Tibial artery (tissue), 4 donors: ENCODE results near the gene CLTCL1.
"Not testable (repeated sequence)": the region's sequence is repeated elsewhere in the genome, so short reads cannot be mapped to it uniquely, and the experiment has no call there.

Source experiments
- DNase-seq, 2 donors: peaks; one replicate each; pipeline ENCODE4 v3.0.0-alpha.2; 2019
- H3K27ac ChIP-seq, 2 donors: fragments of 200-600 bp; sonication (generic) in 1 of 2; 1 replicate in 1 of 2; 2 replicates in 1 of 2; pipeline ENCODE4 v1.5.1; 2018 to 2019; ENCODE audit warnings: mild to moderate bottlenecking in 1 of 2
- H3K27me3 ChIP-seq, 2 donors: fragments of 200-600 bp; sonication (generic) in 1 of 2; one replicate each; pipeline versions ENCODE4 v1.5.1 to v1.6.0; 2016 to 2019
- H3K36me3 ChIP-seq, 3 donors: fragments of 200-600 bp; sonication (generic) in 2 of 3; one replicate each; pipeline ENCODE4 v1.5.1; 2016 to 2019; ENCODE audit warnings: mild to moderate bottlenecking in 2 of 3
- H3K4me1 ChIP-seq, 4 donors: fragments of 200-600 bp; sonication (generic) in 2 of 4; 1 replicate in 3 of 4; 2 replicates in 1 of 4; pipeline ENCODE4 v1.5.1; 2016 to 2019
- H3K4me3 ChIP-seq, 2 donors: fragments of 200-600 bp; sonication (generic) in 1 of 2; 1 replicate in 1 of 2; 2 replicates in 1 of 2; pipeline ENCODE4 v1.5.1; 2018 to 2019; ENCODE audit warnings: mild to moderate bottlenecking in 2 of 2
- H3K9me3 ChIP-seq, 3 donors: fragments of 200-600 bp; sonication (generic) in 1 of 3; one replicate each; pipeline ENCODE4 v1.5.1; 2016 to 2019
- intact Hi-C: fragments of 100-400 bp; cut with DNase I; formaldehyde crosslinking; loops from one replicate; pipeline ENCODE4 v1.15.0; 2023; ENCODE audit warnings: low total_unique reads
- TF ChIP-seq, protein P1 (sequence below), 2 experiments: fragments of 200-600 bp in 1 of 2; fragments of 450-650 bp in 1 of 2; IDR thresholded peaks; one replicate each; pipeline ENCODE4 v1.5.1; 2017 to 2019; ENCODE audit warnings: antibody characterized with exemption in 2 of 2, mild to moderate bottlenecking in 1 of 2, moderate library complexity in 1 of 2

The CLTCL1 gene

DNA sequence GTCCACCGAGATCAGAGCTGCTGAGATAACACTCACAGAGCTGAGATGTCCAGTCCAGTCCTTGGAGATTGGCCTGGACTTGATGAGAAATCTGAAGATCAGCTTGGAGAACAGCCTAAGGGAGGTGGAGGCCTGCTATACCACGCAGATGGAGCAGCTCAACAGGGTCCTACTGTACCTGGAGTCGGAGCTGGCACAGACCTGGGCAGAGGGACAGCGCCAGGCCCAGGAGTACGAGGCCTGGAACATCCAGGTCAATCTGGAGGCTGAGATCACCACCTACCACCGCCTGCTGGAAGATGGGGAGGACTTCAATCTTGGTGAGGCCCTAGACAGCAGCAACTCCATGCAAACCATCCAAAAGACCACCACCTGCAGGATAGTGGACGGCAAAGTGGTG lies 33.1 kb downstream of the CLTCL1 start:
- Histone ChIP-seq H3K27me3 (no peaks in the 10 kb centered on the region), H3K9me3 (peaks cover 0 to 4% (median 0%) of the 10 kb centered on the region in 3 donors), H3K4me1 (peaks cover 0 to 10% (median 2%) of the 10 kb centered on the region in 4 donors), H3K36me3 (peaks cover 10 to 20% (median 11%) of the 10 kb centered on the region in 3 donors), H3K27ac (no peak overlapping the region), H3K4me3 (no peak overlapping the region)
- TF ChIP-seq, protein P1, sequence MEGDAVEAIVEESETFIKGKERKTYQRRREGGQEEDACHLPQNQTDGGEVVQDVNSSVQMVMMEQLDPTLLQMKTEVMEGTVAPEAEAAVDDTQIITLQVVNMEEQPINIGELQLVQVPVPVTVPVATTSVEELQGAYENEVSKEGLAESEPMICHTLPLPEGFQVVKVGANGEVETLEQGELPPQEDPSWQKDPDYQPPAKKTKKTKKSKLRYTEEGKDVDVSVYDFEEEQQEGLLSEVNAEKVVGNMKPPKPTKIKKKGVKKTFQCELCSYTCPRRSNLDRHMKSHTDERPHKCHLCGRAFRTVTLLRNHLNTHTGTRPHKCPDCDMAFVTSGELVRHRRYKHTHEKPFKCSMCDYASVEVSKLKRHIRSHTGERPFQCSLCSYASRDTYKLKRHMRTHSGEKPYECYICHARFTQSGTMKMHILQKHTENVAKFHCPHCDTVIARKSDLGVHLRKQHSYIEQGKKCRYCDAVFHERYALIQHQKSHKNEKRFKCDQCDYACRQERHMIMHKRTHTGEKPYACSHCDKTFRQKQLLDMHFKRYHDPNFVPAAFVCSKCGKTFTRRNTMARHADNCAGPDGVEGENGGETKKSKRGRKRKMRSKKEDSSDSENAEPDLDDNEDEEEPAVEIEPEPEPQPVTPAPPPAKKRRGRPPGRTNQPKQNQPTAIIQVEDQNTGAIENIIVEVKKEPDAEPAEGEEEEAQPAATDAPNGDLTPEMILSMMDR (IDR thresholded peaks at IDR 0.05), result no peak
- intact Hi-C loops, result no loop called here
- DNase-seq, result no peak

- H3K4me3 ChIP-seq, DNase-seq, H3K4me1 ChIP-seq, H3K27me3 ChIP-seq, H3K27ac ChIP-seq, H3K9me3 ChIP-seq, intact Hi-C loops: not testable (repeated sequence)
- peaks cover 13 to 33% (median 18%) of the 10 kb centered on the region in 3 donors for H3K36me3 ChIP-seq
Measured at GRCh38 chr22:19256362-19256761, 35.2 kb downstream of the CLTCL1 start.

DNA sequence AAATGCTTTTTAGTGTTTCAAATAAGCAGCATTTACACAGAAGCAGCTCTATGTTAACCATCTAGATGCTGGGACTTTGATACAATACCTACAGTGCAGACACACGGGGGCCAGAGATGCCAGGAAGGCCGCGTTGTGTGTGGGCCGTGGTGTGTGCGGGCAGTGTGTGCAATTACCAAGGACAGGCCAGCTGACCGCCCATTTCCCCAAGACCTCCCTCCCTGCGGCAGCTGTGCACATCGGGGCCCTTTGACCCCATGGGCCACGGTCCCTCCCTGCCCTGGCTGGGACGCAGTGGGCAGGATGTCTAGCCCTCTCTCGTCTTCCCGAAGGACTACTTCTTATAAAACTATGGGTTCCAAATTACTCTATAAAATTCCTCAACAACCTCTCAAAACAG lies 38.4 kb downstream of the CLTCL1 start:
- Histone ChIP-seq H3K27me3 (no peaks in the 10 kb centered on the region), H3K4me3 (no peak overlapping the region), H3K27ac (no peak overlapping the region), H3K9me3 (peaks cover 0 to 4% (median 0%) of the 10 kb centered on the region in 3 donors), H3K36me3 (peaks cover 13 to 29% (median 18%) of the 10 kb centered on the region in 3 donors), H3K4me1 (no peaks in the 10 kb centered on the region)
- no peak for DNase-seq
- TF ChIP-seq, protein P1 (IDR thresholded peaks at IDR 0.05), result no peak
- intact Hi-C loops, result no loop called here

DNA sequence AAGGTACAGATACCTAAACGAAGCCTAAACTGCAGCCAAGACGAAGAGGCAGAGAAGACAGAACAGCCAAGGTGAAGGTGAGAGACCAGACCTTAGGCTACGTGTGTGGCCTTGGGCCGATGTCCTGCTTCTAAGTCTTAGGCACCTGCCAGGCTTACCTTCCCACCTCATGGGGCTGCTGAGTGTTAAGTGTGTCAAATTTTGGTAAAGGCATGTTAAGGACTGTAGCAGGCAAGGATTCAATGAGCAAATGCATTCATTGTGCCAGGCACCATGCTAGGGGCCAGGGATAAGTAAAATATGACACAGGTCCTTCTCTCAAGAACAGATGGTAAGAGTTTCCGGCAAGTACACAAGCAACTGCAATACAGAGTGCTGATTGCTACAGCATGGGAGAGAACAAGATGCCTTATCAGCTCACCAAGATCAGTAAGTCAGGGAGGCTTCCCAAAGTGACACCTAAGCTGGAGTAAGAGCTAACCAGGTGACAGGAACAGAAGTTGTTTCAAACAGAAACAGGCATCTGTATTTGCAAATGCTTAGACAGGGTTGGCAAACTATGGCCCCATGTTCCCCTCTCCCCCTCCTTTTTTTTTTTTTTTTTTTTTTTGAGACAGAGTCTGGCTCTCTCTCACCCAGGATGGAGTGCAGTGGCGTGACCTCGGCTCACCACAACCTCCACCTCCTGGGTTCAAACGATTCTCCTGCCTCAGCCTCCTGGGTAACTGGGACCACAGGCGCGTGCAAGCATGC lies 46.7 kb downstream of the CLTCL1 start:
- Histone ChIP-seq H3K4me3 (no peak overlapping the region), H3K27me3 (no peaks in the 10 kb centered on the region), H3K36me3 (peaks cover 6 to 14% (median 7%) of the 10 kb centered on the region in 3 donors), H3K9me3 (no peaks in the 10 kb centered on the region), H3K27ac (no peak overlapping the region), H3K4me1 (no peaks in the 10 kb centered on the region)
- TF ChIP-seq, protein P1 (IDR thresholded peaks at IDR 0.05), result no peak
- DNase-seq, result no peak
- intact Hi-C loops, result no loop called here

DNA sequence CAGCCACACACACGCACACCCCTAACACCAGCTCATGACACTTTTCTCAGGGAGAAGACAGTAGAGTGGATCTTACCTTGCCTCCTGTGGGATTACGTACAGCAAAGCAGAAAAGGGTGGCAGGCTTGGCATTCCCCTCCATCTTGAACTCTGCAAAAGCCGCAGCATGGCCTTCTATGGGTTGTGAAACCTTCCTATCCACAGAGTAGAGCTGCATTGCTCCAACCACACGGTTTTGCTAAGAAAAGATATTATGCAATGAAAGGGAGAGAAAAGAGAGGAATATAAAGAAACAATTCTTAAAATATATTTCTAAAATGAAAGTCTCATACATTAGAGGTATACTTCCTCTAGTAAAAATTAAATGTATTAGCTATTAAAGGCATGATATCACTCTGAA lies 48.8 kb downstream of the CLTCL1 start:
- no peak overlapping the region for H3K4me3 ChIP-seq
- peaks cover 6 to 14% (median 7%) of the 10 kb centered on the region in 3 donors for H3K36me3 ChIP-seq
- TF ChIP-seq, protein P1 (IDR thresholded peaks at IDR 0.05), result no peak
- no peaks in the 10 kb centered on the region for H3K9me3 ChIP-seq
- H3K27ac ChIP-seq, result no peak overlapping the region
- no peak for DNase-seq
- no peaks in the 10 kb centered on the region for H3K27me3 ChIP-seq
- intact Hi-C loops, result no loop called here
- peaks cover 0 to 9% (median 0%) of the 10 kb centered on the region in 4 donors for H3K4me1 ChIP-seq

DNA sequence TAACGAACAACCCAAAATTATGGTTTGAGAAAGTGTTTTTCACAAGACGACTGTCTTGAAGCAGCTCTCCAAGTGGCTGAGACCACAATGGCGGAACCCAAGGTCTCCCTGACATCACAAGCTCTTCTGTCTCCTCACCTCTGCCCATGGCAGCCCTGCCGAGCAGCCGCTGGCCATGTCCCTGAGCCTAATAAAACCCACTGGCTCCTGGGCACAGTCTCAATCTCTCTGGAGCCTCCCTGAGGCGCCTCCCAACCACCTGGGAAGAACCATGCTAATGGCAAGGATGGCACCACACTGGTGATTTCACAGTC lies 50.0 kb downstream of the CLTCL1 start:
- peaks cover 0 to 9% (median 0%) of the 10 kb centered on the region in 4 donors for H3K4me1 ChIP-seq
- H3K27ac ChIP-seq, result no peak overlapping the region
- TF ChIP-seq, protein P1 (IDR thresholded peaks at IDR 0.05), result no peak
- intact Hi-C loops, result no loop called here
- H3K27me3 ChIP-seq, result no peaks in the 10 kb centered on the region
- DNase-seq, result no peak
- H3K36me3 ChIP-seq, result peaks cover 6 to 14% (median 7%) of the 10 kb centered on the region in 3 donors
- H3K4me3 ChIP-seq, result no peak overlapping the region
- no peaks in the 10 kb centered on the region for H3K9me3 ChIP-seq
